ENCODE measurements around the gene CCDC136.

The CCDC136 gene

DNA sequence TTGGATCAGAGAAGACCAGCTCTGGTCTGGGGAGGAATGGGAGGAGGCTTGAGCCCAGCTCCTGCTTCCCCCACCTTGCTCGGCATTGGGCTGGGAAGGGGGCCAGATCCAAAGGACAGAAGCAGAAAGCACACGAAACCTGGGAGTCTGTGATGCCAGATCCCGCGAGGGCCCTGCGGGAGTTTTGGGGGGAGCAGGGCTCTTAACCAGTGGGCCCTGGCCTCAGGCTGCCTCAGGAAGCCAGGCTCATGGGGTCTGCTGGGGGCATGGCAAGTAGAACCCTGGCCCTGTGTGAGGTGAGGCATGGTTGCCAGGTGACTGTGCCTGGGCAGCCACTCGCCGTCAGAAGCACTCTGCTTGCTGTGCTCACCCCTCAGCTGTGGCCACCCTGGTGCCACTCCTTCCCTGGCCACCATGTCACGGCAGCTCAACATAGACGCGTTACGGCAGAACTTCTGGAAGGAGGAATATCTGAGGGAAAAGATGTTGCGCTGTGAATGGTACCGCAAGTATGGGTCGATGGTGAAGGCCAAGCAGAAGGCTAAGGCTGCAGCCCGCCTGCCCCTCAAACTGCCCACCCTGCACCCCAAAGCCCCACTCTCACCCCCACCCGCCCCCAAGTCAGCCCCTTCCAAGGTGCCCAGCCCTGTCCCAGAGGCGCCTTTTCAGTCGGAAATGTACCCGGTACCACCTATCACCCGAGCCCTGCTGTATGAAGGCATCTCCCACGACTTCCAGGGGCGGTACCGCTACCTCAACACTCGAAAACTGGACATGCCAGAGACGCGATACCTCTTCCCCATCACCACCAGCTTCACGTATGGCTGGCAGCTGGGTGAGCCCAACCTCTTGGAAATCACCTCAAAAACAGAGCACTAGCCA, 74.5 kb downstream of the CCDC136 start:
- no peak for DNase-seq

DNA sequence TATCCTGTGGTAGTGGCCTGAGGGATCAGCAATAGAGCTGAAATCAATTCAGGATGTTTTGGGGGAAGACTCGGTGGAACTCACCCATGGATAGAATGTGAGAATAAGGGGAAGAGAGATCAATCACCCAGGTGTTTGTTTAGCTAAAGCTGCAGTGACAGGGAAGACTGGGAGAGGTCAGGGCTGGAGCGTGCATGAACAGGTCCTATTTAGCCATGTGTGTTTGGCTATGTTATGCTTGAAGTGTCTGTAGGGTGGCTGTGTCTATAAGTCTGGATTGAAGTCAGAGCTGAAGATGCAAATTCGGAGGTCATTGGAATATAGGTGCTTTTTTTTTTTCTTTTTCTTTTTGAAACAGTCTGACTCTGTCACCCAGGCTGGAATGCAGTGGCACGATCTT, 75.5 kb downstream of the CCDC136 start:
- DNase-seq: no peak

DNA sequence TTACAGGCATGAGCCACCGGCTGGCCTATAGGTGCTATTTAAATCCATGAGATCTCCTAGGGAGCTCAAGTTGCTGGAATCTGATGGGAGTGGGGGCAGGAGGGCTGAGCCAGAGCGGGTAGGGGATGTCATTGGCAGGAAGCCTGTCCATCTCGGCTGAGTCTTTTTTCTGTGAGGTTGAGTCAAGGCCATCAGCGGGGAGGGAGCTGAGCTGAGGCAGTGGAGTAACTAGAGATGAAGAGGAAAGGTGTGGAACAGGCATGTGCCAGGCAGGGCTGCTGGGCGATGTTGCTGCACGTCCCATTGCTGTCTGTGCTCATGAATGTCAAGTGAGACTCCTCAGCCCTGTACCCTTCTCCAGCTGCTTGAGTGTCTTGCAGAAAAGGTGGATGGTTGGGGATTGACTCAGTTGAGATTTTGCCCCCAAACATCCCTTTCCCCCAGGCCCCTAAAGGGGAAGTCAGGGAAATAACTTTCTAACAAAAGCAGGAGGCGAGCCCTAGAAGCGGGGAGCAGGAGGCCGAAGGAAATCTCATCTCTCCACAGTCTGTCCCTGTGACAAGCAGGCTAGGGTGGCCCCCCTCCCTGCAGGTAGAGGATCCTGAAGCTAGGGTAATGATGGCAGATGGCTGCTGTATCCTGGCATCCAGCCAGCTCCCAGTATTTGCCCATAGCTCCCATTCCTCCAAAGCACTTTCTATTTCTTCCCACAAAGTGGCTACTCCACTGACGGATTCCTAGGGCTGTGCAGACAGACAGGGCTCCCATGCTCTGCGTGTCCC, 76.3 kb downstream of the CCDC136 start:
- DNase-seq: peak; percentile 41

DNA sequence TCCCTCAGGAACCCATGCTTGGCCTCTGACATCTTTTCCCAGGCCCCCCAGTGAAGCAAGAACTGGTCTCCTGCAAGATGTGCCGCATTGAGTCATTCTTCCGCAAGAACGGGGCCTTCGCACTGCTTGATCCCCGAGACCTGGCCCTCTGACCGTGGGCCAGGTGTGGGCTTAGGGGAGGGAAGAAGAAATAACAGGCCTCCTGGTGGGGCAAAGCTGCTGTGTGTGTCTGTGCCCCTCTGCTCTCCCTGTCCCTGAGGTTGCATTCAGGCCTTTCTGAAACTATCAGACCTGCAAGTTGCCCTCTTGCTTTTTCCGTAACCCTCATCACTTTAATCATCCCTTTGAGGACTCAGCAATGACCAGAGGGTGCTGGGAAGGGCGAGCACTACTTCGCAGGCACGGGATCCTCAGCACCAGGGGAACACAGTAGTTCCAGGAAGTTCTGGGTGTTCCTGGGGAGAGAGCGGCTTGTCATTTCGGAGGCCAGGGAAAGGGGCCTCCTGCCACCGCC, 76.9 kb downstream of the CCDC136 start:
- no peak for DNase-seq

DNA sequence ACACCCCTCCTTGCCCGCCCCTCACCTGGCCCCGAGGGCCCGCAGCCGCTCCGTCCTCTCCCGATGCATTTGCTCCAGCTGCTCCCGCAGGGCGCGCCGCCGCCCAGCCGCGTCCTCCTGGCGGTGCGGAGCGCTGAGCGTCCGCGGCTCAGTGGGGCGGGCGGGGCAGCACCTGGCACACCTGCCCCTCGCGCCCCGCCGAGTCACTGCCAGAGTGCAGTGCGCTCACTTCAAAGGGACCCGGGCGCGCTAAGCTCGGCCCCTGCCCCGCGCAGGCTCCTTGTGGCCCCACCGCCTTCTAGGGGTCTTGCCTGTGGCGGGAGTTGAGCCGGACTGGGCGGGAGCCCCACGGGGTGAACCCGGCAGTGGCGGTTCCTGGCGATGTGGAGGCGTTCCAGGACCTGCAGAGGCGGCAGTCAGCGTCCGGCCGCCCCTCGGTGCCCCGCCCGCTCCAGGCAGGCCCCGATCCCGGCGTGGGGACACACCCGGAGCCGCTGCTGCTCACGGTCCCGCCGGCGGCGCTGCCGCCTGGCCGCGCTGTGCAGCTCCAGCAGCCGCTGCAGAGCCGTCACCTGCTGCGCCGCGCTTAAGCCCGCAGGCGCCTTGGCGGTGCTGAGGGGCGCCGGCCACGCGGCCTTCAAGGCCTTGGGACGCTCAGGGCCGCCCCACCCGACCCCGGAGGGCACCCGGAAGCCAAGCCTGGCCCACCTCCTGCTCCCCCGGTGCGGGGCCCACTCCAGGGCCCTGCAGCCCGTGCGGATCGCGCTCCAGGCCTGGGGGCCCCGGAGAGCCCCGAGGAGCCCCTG, 77.6 kb downstream of the CCDC136 start:
- peak; percentile 23 for DNase-seq

DNA sequence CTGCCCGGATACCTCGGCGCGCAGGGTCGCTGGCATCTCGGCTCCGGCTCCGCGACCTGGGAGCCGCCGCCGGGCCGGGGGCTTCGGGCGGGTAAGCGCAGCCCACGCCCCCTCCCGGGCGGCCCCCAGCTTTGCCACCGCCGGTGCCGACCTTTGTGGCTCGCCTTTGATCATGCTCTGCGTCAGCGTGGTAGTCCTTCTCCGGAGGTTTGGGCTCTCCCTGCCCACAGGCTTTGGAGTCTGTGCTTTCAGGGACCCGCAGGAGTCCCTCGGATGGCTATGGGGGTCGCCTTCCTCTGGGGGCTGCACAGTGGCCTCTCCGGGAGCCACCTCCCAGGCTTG, 78.1 kb downstream of the CCDC136 start:
- DNase-seq: no peak

DNA sequence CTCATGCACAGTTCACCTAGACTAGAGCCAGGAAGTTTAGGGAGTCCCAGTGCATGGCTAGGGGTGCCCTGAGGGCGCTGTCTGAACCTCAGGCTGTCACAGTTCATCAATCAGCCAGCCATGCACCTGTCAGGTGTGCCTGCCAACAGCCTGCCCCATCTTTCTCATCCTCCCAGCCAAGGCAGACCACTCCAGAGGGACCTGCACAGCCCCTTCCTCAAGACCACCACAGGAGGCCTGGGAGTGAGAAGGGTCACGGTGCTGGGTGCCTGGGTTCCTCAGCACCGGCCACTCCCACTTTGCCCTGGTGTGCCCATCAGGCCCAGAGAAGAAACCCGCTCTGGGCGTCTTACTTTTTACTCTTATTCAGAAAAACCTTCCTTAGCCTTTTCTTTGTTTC, 79.3 kb downstream of the CCDC136 start:
- no peak for DNase-seq
